ENCODE measurements around the gene PLOD1.
"Not testable (repeated sequence)": the region's sequence is repeated elsewhere in the genome, so short reads cannot be mapped to it uniquely, and the experiment has no call there.

DNA sequence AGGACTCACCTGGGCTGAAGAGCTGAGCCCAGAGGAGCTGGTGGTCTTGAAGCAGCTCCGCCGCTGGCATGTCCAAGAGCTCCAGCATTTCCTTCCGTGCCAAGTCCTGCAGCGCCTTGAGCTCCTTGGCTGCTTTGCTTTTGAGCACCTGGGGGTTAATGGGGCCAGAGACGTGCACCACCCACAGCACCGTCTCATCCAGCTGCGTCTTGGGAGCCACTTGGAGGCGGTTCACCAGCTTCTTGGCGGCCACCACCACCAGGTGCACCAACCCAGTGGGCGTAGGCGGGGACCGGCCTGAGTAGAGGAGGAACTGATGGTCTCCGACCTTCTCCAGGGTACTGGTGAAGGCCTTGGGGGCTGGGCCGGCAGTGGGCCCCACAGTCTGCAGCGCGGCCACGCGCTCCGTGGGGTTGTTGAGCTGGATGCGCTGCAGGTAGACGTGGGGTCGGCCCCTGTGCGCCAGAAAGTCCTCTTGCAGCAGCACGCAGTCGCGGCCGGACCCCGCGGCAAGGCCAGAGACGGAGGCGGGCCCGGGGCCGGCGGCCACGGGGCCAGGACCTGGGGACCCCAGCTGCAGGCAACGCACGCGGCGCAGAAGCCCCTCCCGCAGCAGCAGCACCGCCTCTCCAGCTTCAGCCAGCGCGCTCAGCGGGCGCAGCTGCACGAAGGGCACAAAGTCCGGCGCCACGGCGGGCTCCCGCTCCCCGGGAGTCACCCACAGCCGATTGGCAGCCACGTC, 9.2 kb upstream of the PLOD1 start:
- TF ChIP-seq, protein P1, sequence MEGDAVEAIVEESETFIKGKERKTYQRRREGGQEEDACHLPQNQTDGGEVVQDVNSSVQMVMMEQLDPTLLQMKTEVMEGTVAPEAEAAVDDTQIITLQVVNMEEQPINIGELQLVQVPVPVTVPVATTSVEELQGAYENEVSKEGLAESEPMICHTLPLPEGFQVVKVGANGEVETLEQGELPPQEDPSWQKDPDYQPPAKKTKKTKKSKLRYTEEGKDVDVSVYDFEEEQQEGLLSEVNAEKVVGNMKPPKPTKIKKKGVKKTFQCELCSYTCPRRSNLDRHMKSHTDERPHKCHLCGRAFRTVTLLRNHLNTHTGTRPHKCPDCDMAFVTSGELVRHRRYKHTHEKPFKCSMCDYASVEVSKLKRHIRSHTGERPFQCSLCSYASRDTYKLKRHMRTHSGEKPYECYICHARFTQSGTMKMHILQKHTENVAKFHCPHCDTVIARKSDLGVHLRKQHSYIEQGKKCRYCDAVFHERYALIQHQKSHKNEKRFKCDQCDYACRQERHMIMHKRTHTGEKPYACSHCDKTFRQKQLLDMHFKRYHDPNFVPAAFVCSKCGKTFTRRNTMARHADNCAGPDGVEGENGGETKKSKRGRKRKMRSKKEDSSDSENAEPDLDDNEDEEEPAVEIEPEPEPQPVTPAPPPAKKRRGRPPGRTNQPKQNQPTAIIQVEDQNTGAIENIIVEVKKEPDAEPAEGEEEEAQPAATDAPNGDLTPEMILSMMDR (IDR thresholded peaks at IDR 0.05), result not testable (repeated sequence)
- TF ChIP-seq ZFX (IDR thresholded peaks at IDR 0.05; ENCODE audit: borderline replicate concordance), result not testable (repeated sequence)

Data from 22Rv1 (cell line).